ENCODE results near the gene FAM120B. TPM values are rescaled to one million over a fixed set of nuclear protein-coding genes. Genes with fewer than 3 reads are reported as not detected.

The FAM120B gene
- total and polyA plus RNA-seq, 2 donors (not counting 1 experiment from before 2014, with no cell fraction given) = 14.4 to 19.3 TPM

- no peak for TF ChIP-seq EZH2 (IDR thresholded peaks at IDR 0.05; ENCODE audit: low read length, missing control alignments)
- TF ChIP-seq, protein P1, sequence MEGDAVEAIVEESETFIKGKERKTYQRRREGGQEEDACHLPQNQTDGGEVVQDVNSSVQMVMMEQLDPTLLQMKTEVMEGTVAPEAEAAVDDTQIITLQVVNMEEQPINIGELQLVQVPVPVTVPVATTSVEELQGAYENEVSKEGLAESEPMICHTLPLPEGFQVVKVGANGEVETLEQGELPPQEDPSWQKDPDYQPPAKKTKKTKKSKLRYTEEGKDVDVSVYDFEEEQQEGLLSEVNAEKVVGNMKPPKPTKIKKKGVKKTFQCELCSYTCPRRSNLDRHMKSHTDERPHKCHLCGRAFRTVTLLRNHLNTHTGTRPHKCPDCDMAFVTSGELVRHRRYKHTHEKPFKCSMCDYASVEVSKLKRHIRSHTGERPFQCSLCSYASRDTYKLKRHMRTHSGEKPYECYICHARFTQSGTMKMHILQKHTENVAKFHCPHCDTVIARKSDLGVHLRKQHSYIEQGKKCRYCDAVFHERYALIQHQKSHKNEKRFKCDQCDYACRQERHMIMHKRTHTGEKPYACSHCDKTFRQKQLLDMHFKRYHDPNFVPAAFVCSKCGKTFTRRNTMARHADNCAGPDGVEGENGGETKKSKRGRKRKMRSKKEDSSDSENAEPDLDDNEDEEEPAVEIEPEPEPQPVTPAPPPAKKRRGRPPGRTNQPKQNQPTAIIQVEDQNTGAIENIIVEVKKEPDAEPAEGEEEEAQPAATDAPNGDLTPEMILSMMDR (conservative IDR thresholded peaks at IDR 0.05 in 1 of 2, IDR thresholded peaks at IDR 0.05 in 1 of 2; ENCODE audit: low read depth in 1 of 2, low read length in 2 of 2) = no peak
- peaks cover 9% of the 10 kb centered on the region for H3K4me1 ChIP-seq (ENCODE audit: control insufficient read depth, extremely low read depth, insufficient read depth, low read length)
- H3K4me3 ChIP-seq (replicated peaks in 1 of 4; ENCODE audit: control extremely low read depth in 1 of 4, insufficient read depth in 1 of 4, low read depth in 3 of 4, low read length in 4 of 4) = no peak overlapping the region
- no peak overlapping the region for H2AFZ ChIP-seq (ENCODE audit: low read length)
- H3K79me2 ChIP-seq (ENCODE audit: control insufficient read depth, insufficient read depth, low read length) = no peaks in the 10 kb centered on the region
- no peaks in the 10 kb centered on the region for H3K9me3 ChIP-seq (ENCODE audit: control insufficient read depth, insufficient read depth, low read depth, low read length)
- H4K20me1 ChIP-seq (ENCODE audit: control insufficient read depth, extremely low read depth, insufficient read depth, low read length) = no peaks in the 10 kb centered on the region
- no peaks in the 10 kb centered on the region for H3K27me3 ChIP-seq (ENCODE audit: control insufficient read depth, insufficient read depth, low read length)
- H3K27ac ChIP-seq (ENCODE audit: insufficient read depth, low read length) = no peak overlapping the region
- H3K4me2 ChIP-seq (ENCODE audit: extremely low read depth, insufficient read depth, low read length) = no peak overlapping the region
- no peak for DNase-seq (ENCODE audit: low read depth in 2 of 2)
- no peaks in the 10 kb centered on the region for H3K36me3 ChIP-seq (ENCODE audit: control insufficient read depth, insufficient read depth, low read length)
- H3K9ac ChIP-seq (ENCODE audit: insufficient read depth, low read length) = no peak overlapping the region
Observed at GRCh38 chr6:170410241-170410640, 103.7 kb downstream of the FAM120B start.

- Histone ChIP-seq H3K79me2 (ENCODE audit: control insufficient read depth, insufficient read depth, low read length) (no peaks in the 10 kb centered on the region), H3K27ac (ENCODE audit: insufficient read depth, low read length) (no peak overlapping the region), H4K20me1 (ENCODE audit: control insufficient read depth, extremely low read depth, insufficient read depth, low read length) (no peaks in the 10 kb centered on the region), H3K9me3 (ENCODE audit: control insufficient read depth, insufficient read depth, low read depth, low read length) (no peaks in the 10 kb centered on the region), H3K4me1 (ENCODE audit: control insufficient read depth, extremely low read depth, insufficient read depth, low read length) (no peaks in the 10 kb centered on the region), H3K9ac (ENCODE audit: insufficient read depth, low read length) (no peak overlapping the region), H3K4me2 (ENCODE audit: extremely low read depth, insufficient read depth, low read length) (no peak overlapping the region), H3K4me3 (replicated peaks in 1 of 4; ENCODE audit: control extremely low read depth in 1 of 4, insufficient read depth in 1 of 4, low read depth in 3 of 4, low read length in 4 of 4) (no peak overlapping the region), H3K36me3 (ENCODE audit: control insufficient read depth, insufficient read depth, low read length) (no peaks in the 10 kb centered on the region), H3K27me3 (ENCODE audit: control insufficient read depth, insufficient read depth, low read length) (no peaks in the 10 kb centered on the region), H2AFZ (ENCODE audit: low read length) (no peak overlapping the region)
- no peak for DNase-seq (ENCODE audit: low read depth in 2 of 2)
- TF ChIP-seq, protein P1 (conservative IDR thresholded peaks at IDR 0.05 in 1 of 2, IDR thresholded peaks at IDR 0.05 in 1 of 2; ENCODE audit: low read depth in 1 of 2, low read length in 2 of 2) = no peak
- TF ChIP-seq EZH2 (IDR thresholded peaks at IDR 0.05; ENCODE audit: low read length, missing control alignments) = no peak
Observed at GRCh38 chr6:170415318-170415717, 108.8 kb downstream of the FAM120B start.

- Histone ChIP-seq H3K9me3 (ENCODE audit: control insufficient read depth, insufficient read depth, low read depth, low read length) (no peaks in the 10 kb centered on the region), H3K36me3 (ENCODE audit: control insufficient read depth, insufficient read depth, low read length) (no peaks in the 10 kb centered on the region), H3K9ac (ENCODE audit: insufficient read depth, low read length) (no peak overlapping the region), H3K4me2 (ENCODE audit: extremely low read depth, insufficient read depth, low read length) (no peak overlapping the region), H3K4me3 (replicated peaks in 1 of 4; ENCODE audit: control extremely low read depth in 1 of 4, insufficient read depth in 1 of 4, low read depth in 3 of 4, low read length in 4 of 4) (no peak overlapping the region), H2AFZ (ENCODE audit: low read length) (no peak overlapping the region), H3K27me3 (ENCODE audit: control insufficient read depth, insufficient read depth, low read length) (no peaks in the 10 kb centered on the region), H3K27ac (ENCODE audit: insufficient read depth, low read length) (no peak overlapping the region), H3K4me1 (ENCODE audit: control insufficient read depth, extremely low read depth, insufficient read depth, low read length) (no peaks in the 10 kb centered on the region), H4K20me1 (ENCODE audit: control insufficient read depth, extremely low read depth, insufficient read depth, low read length) (no peaks in the 10 kb centered on the region), H3K79me2 (ENCODE audit: control insufficient read depth, insufficient read depth, low read length) (no peaks in the 10 kb centered on the region)
- TF ChIP-seq EZH2 (IDR thresholded peaks at IDR 0.05; ENCODE audit: low read length, missing control alignments) = no peak
- TF ChIP-seq, protein P1 (conservative IDR thresholded peaks at IDR 0.05 in 1 of 2, IDR thresholded peaks at IDR 0.05 in 1 of 2; ENCODE audit: low read depth in 1 of 2, low read length in 2 of 2) = no peak
- no peak for DNase-seq (ENCODE audit: low read depth in 2 of 2)
Observed at GRCh38 chr6:170416303-170416702, 109.7 kb downstream of the FAM120B start.
